Testis (tissue), 3 donors: ENCODE data around the gene PCK1. TPM values are rescaled to one million over a fixed set of nuclear protein-coding genes. Genes with fewer than 3 reads are reported as not detected.

Source experiments
- DNase-seq: peaks from one replicate; pipeline ENCODE4 v3.0.0-alpha.2; 2019
- H3K27ac ChIP-seq, 2 donors: fragments of 200-600 bp; sonication (generic); one replicate each; pipeline ENCODE4 v1.5.1; 2019
- H3K27me3 ChIP-seq: fragments of 200-600 bp; sonication (generic); one replicate; pipeline ENCODE4 v1.5.1; 2019
- H3K36me3 ChIP-seq: fragments of 200-600 bp; sonication (generic); one replicate; pipeline ENCODE4 v1.5.1; 2017; ENCODE audit warnings: low read depth; ENCODE audit errors: missing control alignments
- H3K4me1 ChIP-seq: fragments of 200-600 bp; sonication (generic); one replicate; pipeline ENCODE4 v1.5.1; 2019
- H3K4me3 ChIP-seq, 2 donors: fragments of 200-600 bp; sonication (generic); one replicate each; pipeline ENCODE4 v1.5.1; 2017 to 2019
- H3K9me3 ChIP-seq: fragments of 200-600 bp; sonication (generic); one replicate; pipeline ENCODE4 v1.5.1; 2017
- CTCF ChIP-seq, 3 experiments: fragments of 450-650 bp in 2 of 3; fragments of 200-600 bp in 1 of 3; sonication (generic) in 1 of 3; IDR thresholded peaks; one replicate each; pipeline ENCODE4 v1.5.1; 2016 to 2019; ENCODE audit warnings: antibody characterized with exemption in 3 of 3, mild to moderate bottlenecking in 2 of 3, moderate library complexity in 1 of 3
- POLR2A ChIP-seq: fragments of 450-650 bp; IDR thresholded peaks from one replicate; pipeline ENCODE4 v1.6.1; 2017; ENCODE audit warnings: antibody characterized with exemption, mild to moderate bottlenecking, moderate library complexity
- WGBS, 2 donors: methylation state at CpG; one replicate each; pipeline ENCODE4 v1.1.5; 2018; 5-methylcytosine and 5-hydroxymethylcytosine counted together
- intact Hi-C: fragments of 100-400 bp; cut with DNase I; formaldehyde crosslinking; loops from one replicate; pipeline ENCODE4 v1.15.1; 2023; ENCODE audit warnings: low total_unique reads
- polyA plus RNA-seq: library from polyadenylated mRNA; stranded (reverse); fragments of 350-450 nt; fragmentation: Illumina TruSeq; extraction: RNeasy Lipid Tissue Mini Kit (QIAGEN cat#74804); gene quantifications from one replicate; pipeline ENCODE4 v1.2.3, GENCODE V29; 2014; ENCODE audit warnings: low read depth, low replicate concordance; ENCODE audit not compliant: insufficient read depth
- total RNA-seq, 2 donors: library from RNA; depleted of rRNA; stranded (reverse); fragments of >200 nt; gene quantifications; one replicate each; pipeline ENCODE4 v1.2.3, GENCODE V29; 2016

The PCK1 gene
- total and polyA plus RNA-seq, 3 donors from 2014 or later: 0.19 to 3.1 (median 0.88) TPM

DNA sequence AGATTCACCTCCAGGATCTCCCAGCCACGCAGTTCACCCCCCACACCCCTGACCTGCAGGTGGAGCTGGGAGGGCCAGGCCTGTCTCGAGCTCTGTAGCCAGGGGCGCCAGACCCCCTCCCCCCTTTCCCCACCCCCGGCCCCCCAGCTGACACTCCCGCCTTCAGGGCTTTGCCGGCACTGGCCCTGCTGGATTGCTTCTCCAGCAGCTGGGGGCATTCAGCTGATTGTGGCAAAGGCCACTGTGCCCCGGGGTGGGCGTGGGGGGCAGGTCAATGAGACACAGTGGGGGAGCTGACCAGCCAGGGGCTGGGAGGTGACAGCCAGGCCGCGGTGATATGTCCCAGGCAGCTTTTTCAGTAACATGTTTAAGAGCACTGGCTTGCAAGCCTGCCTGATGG is 37.1 kb downstream of the PCK1 start:
- TF ChIP-seq POLR2A: no peak
- TF ChIP-seq CTCF (IDR thresholded peaks at IDR 0.05): no peak
- 71% methylated on average over 3 to 10 of the region's 10 CpGs for WGBS, 2 donors
- H3K27ac ChIP-seq: no peak overlapping the region
- H3K4me1 ChIP-seq: peaks cover 4% of the 10 kb centered on the region
- intact Hi-C loops: no loop called here
- H3K36me3 ChIP-seq: no peaks in the 10 kb centered on the region
- no peaks in the 10 kb centered on the region for H3K9me3 ChIP-seq
- no peak overlapping the region for H3K4me3 ChIP-seq
- no peak for DNase-seq
- no peaks in the 10 kb centered on the region for H3K27me3 ChIP-seq

- 71 to 73% methylated on average over 3 to 5 of the region's 5 CpGs for WGBS, 2 donors
- no peaks in the 10 kb centered on the region for H3K27me3 ChIP-seq
- TF ChIP-seq POLR2A (no peak), CTCF (IDR thresholded peaks at IDR 0.05) (no peak)
- no peaks in the 10 kb centered on the region for H3K9me3 ChIP-seq
- intact Hi-C loops: no loop called here
- H3K36me3 ChIP-seq: no peaks in the 10 kb centered on the region
- H3K4me1 ChIP-seq: peaks cover 4% of the 10 kb centered on the region
- H3K4me3 ChIP-seq: no peak overlapping the region
- no peak overlapping the region for H3K27ac ChIP-seq
- no peak for DNase-seq
These were observed 37.6 kb downstream of the PCK1 start for GRCh38 chr20:57598491-57598890.

DNA sequence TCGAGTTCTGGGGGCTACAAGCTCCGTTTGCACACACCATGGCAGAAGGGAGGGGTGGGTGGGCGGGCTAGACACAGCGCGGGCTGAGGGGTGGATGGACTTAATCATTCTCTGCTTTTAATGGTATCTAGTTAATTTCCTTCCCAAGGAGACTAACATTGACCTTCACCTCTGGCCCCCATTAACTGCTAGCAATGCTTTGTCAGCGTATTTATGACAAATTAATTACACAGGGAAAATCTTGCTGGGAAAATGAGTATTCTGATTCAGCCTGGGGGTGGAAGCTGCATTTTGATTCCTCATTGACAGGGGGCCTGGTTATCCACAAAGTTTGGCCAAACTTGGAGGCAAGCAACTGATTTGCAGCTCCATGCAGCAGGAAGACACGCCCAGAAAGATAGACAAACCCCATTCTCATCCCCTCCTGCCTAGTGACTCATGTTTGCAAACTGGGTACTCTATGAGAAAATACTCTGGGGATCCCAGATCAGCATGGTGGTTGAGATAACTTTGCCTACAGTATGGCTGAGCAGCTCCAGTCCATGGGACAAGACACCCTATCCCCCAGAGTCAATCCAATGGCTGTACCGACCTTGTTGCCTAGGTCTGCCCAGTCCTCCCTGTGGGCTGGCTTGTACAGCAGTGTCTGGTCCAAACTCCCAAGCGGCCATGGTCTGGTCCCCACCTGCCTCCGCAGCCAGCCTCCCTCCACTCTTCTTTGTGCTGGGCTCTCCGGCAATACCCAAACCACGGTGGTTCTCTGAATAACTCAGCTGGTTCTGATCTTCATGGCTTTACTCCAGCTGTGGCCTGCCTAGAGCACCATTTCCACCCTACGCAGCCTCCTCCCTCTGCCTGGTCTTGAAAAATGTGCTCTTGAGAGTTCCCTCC is 39.7 kb downstream of the PCK1 start:
- intact Hi-C loops: no loop called here
- no peaks in the 10 kb centered on the region for H3K9me3 ChIP-seq
- H3K4me1 ChIP-seq: peaks cover 4% of the 10 kb centered on the region
- 81 to 88% methylated on average over 12 to 13 of the region's 13 CpGs for WGBS, 2 donors
- H3K27ac ChIP-seq: no peak overlapping the region
- DNase-seq: no peak
- TF ChIP-seq CTCF (IDR thresholded peaks at IDR 0.05) (no peak), POLR2A (no peak)
- H3K27me3 ChIP-seq: no peaks in the 10 kb centered on the region
- no peak overlapping the region for H3K4me3 ChIP-seq
- no peaks in the 10 kb centered on the region for H3K36me3 ChIP-seq

DNA sequence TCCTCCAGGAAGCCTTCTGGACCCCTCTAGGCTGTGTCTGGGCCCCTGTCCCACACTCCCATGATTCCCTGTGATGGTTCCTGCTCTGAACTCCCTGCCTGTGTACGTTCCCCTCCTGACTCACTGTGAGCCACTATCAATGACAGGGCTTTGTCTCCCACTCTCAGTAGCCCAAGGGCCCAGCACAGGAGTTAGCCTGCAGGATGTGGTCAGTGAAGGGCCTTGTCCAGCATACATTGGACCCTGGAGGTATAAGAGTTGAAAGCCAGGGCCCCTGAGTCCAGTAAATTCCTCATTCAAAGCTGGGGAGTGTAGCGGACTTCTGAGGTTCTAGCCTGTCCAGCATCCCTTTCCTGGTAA is 40.3 kb downstream of the PCK1 start:
- 94 to 100% methylated on average over 2 of the region's 2 CpGs for WGBS, 2 donors
- no peak overlapping the region for H3K4me3 ChIP-seq
- no peaks in the 10 kb centered on the region for H3K9me3 ChIP-seq
- H3K36me3 ChIP-seq: no peaks in the 10 kb centered on the region
- TF ChIP-seq POLR2A (no peak), CTCF (IDR thresholded peaks at IDR 0.05) (no peak)
- peaks cover 4% of the 10 kb centered on the region for H3K4me1 ChIP-seq
- intact Hi-C loops: no loop called here
- H3K27me3 ChIP-seq: no peaks in the 10 kb centered on the region
- no peak for DNase-seq
- H3K27ac ChIP-seq: no peak overlapping the region

- TF ChIP-seq CTCF (IDR thresholded peaks at IDR 0.05) (no peak), POLR2A (no peak)
- peaks cover 4% of the 10 kb centered on the region for H3K4me1 ChIP-seq
- 83 to 100% methylated on average over 5 of the region's 5 CpGs for WGBS, 2 donors
- intact Hi-C loops: no loop called here
- DNase-seq: no peak
- H3K9me3 ChIP-seq: no peaks in the 10 kb centered on the region
- H3K27me3 ChIP-seq: no peaks in the 10 kb centered on the region
- H3K27ac ChIP-seq: no peak overlapping the region
- H3K4me3 ChIP-seq: no peak overlapping the region
- no peaks in the 10 kb centered on the region for H3K36me3 ChIP-seq
These were observed 40.8 kb downstream of the PCK1 start for GRCh38 chr20:57601737-57602136.
